ENCODE measurements around the gene HIPK1. TPM values are rescaled to one million over a fixed set of nuclear protein-coding genes. Genes with fewer than 3 reads are reported as not detected.

The HIPK1 gene
- total RNA-seq, 1 donor from 2014 or later: 51.0 TPM

- DNase-seq (ENCODE audit: low read depth): no peak
Measured at GRCh38 chr1:113913887-113914664, 15.0 kb upstream of the HIPK1 start.

GRCh38 chr1:113916974-113917373 is 12.2 kb upstream of the HIPK1 start:
- DNase-seq (ENCODE audit: low read depth): no peak

GRCh38 chr1:113917400-113918082 is 11.6 kb upstream of the HIPK1 start:
- DNase-seq (ENCODE audit: low read depth): peak; percentile 54

GRCh38 chr1:113918243-113918642 is 10.9 kb upstream of the HIPK1 start:
- DNase-seq (ENCODE audit: low read depth): no peak

- DNase-seq (ENCODE audit: low read depth): no peak
Measured at GRCh38 chr1:113922957-113923356, 6.2 kb upstream of the HIPK1 start.

- DNase-seq (ENCODE audit: low read depth): no peak
Measured at GRCh38 chr1:113924473-113924872, 4.7 kb upstream of the HIPK1 start.

- DNase-seq (ENCODE audit: low read depth): peak; percentile 69
Measured at GRCh38 chr1:113928187-113928930, 765 bp upstream of the HIPK1 start.

- DNase-seq (ENCODE audit: low read depth): no peak
Measured at GRCh38 chr1:113929750-113930498, 800 bp downstream of the HIPK1 start.

- peak; percentile 87 for DNase-seq (ENCODE audit: low read depth)
Measured at GRCh38 chr1:113930499-113931161, 1.5 kb downstream of the HIPK1 start.

GRCh38 chr1:113931451-113931851 is 2.3 kb downstream of the HIPK1 start:
- DNase-seq (ENCODE audit: low read depth): peak; percentile 93

- no peak for DNase-seq (ENCODE audit: low read depth)
Measured at GRCh38 chr1:113934006-113934405, 4.9 kb downstream of the HIPK1 start.

- no peak for DNase-seq (ENCODE audit: low read depth)
Measured at GRCh38 chr1:113934511-113935055, 5.5 kb downstream of the HIPK1 start.

- DNase-seq (ENCODE audit: low read depth): no peak
Measured at GRCh38 chr1:113935176-113935575, 6.1 kb downstream of the HIPK1 start.

GRCh38 chr1:113935970-113936369 is 6.8 kb downstream of the HIPK1 start:
- DNase-seq (ENCODE audit: low read depth): no peak

GRCh38 chr1:113937146-113937545 is 8.0 kb downstream of the HIPK1 start:
- no peak for DNase-seq (ENCODE audit: low read depth)

GRCh38 chr1:113938192-113938591 is 9.1 kb downstream of the HIPK1 start:
- DNase-seq (ENCODE audit: low read depth): no peak

GRCh38 chr1:113940365-113941244 is 11.5 kb downstream of the HIPK1 start:
- no peak for DNase-seq (ENCODE audit: low read depth)

- no peak for DNase-seq (ENCODE audit: low read depth)
Measured at GRCh38 chr1:113941245-113941559, 12.1 kb downstream of the HIPK1 start.

GRCh38 chr1:113942527-113942926 is 13.4 kb downstream of the HIPK1 start:
- no peak for DNase-seq (ENCODE audit: low read depth)

All from renal cortical epithelial cell (primary cell).